Body of pancreas (tissue), 4 donors: ENCODE measurements around the gene RAP1GAP2.

Source experiments
- POLR2A ChIP-seq, 3 donors: fragments of 450-650 bp; IDR thresholded peaks; one replicate each; pipeline ENCODE4 v1.6.1; 2016; ENCODE audit warnings: antibody characterized with exemption in 3 of 3, mild to moderate bottlenecking in 2 of 3
- TF ChIP-seq, protein P1 (sequence below), 7 experiments: fragments of 450-650 bp in 4 of 7; fragments of 200-600 bp in 3 of 7; sonication (generic) in 3 of 7; IDR thresholded peaks; one replicate each; pipeline ENCODE4 v1.5.1; 2016 to 2019; ENCODE audit warnings: antibody characterized with exemption in 7 of 7

DNA sequence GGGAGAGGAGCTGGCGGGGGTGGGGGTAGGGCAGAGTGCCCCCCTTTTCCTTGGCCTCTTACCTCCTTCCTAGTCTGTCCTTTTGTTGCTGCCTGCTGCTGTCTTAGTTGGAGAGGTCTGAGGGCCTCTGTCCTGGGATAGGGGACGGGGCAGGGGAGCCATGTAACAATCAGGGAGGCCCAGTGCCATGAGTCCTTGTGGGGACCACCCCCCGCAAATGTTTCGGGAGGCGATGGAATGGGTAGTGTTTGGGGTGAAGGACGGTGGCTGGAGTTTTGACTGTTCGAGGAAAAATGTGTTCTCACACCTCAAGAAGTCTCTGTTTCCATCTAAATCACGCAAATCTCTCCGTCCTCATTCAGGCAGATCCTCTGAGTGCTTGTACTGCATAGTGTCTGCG, 168.1 kb downstream of the RAP1GAP2 start:
- TF ChIP-seq, protein P1, sequence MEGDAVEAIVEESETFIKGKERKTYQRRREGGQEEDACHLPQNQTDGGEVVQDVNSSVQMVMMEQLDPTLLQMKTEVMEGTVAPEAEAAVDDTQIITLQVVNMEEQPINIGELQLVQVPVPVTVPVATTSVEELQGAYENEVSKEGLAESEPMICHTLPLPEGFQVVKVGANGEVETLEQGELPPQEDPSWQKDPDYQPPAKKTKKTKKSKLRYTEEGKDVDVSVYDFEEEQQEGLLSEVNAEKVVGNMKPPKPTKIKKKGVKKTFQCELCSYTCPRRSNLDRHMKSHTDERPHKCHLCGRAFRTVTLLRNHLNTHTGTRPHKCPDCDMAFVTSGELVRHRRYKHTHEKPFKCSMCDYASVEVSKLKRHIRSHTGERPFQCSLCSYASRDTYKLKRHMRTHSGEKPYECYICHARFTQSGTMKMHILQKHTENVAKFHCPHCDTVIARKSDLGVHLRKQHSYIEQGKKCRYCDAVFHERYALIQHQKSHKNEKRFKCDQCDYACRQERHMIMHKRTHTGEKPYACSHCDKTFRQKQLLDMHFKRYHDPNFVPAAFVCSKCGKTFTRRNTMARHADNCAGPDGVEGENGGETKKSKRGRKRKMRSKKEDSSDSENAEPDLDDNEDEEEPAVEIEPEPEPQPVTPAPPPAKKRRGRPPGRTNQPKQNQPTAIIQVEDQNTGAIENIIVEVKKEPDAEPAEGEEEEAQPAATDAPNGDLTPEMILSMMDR (IDR thresholded peaks at IDR 0.05) = no peak
- TF ChIP-seq POLR2A (IDR thresholded peaks at IDR 0.05) = no peak
